Neuronal stem cell (in vitro differentiated cells): ENCODE results near the gene JPT1.

Experiments used
- DNase-seq: peaks from one replicate; pipeline ENCODE4 v3.0.0-alpha.2; 2013; ENCODE audit warnings: low spot score
- H2AFZ ChIP-seq: one replicate; pipeline ENCODE4 v1.6.1; 2013; ENCODE audit warnings: mild to moderate bottlenecking, low read length, inconsistent platforms
- H2AK5ac ChIP-seq: 2 replicates; pipeline ENCODE4 v1.6.1; 2013; ENCODE audit warnings: low read depth, mild to moderate bottlenecking, inconsistent platforms, low read length, moderate library complexity, mixed read lengths
- H2BK120ac ChIP-seq: 2 replicates; pipeline ENCODE4 v1.6.1; 2013; ENCODE audit warnings: low read depth, mild to moderate bottlenecking, inconsistent platforms, low read length, moderate library complexity, mixed read lengths
- H2BK12ac ChIP-seq: one replicate; pipeline ENCODE4 v1.6.1; 2013; ENCODE audit warnings: low read length, inconsistent platforms
- H2BK15ac ChIP-seq: 2 replicates; pipeline ENCODE4 v1.6.1; 2013; ENCODE audit warnings: mild to moderate bottlenecking, low read length, inconsistent platforms, mixed read lengths
- H2BK5ac ChIP-seq: one replicate; pipeline ENCODE4 v1.6.1; 2013; ENCODE audit warnings: inconsistent platforms, mild to moderate bottlenecking, low read length, moderate library complexity
- H3K14ac ChIP-seq: one replicate; pipeline ENCODE4 v1.6.1; 2013; ENCODE audit warnings: low read length, inconsistent platforms
- H3K18ac ChIP-seq: 2 replicates; pipeline ENCODE4 v1.6.1; 2013; ENCODE audit warnings: low read length, inconsistent platforms
- H3K23ac ChIP-seq: 2 replicates; pipeline ENCODE4 v1.6.1; 2013; ENCODE audit warnings: low read depth, mild to moderate bottlenecking, mixed read lengths, low read length, inconsistent platforms; ENCODE audit not compliant: poor library complexity
- H3K27ac ChIP-seq: replicated peaks from 3 replicates; pipeline ENCODE4 v1.5.1; 2013; ENCODE audit warnings: low read length, inconsistent platforms
- H3K27me3 ChIP-seq, 3 experiments: 2 replicates each; pipeline ENCODE4 v1.6.1; 2013; ENCODE audit warnings: low read length in 3 of 3, mild to moderate bottlenecking in 2 of 3, inconsistent platforms in 1 of 3, low read depth in 1 of 3, mixed read lengths in 1 of 3, moderate library complexity in 1 of 3; ENCODE audit not compliant: control insufficient read depth in 3 of 3, insufficient read depth in 3 of 3
- H3K36me3 ChIP-seq, 2 donors: replicated peaks in 1 of 2; 2 replicates each; pipeline ENCODE4 v1.6.1; 2013; ENCODE audit warnings: low read length in 2 of 2; ENCODE audit not compliant: control insufficient read depth in 2 of 2, insufficient read depth in 2 of 2
- H3K4ac ChIP-seq: 2 replicates; pipeline ENCODE4 v1.6.1; 2013; ENCODE audit warnings: inconsistent platforms, mild to moderate bottlenecking, low read length, moderate library complexity
- H3K4me1 ChIP-seq, 2 donors: 1 replicate in 1 of 2; 2 replicates in 1 of 2; pipeline ENCODE4 v1.6.1; 2013; ENCODE audit warnings: low read length in 2 of 2, low read depth in 1 of 2; ENCODE audit not compliant: control insufficient read depth in 2 of 2, insufficient read depth in 1 of 2
- H3K4me2 ChIP-seq: one replicate; pipeline ENCODE4 v1.6.1; 2013; ENCODE audit warnings: mild to moderate bottlenecking, low read length, inconsistent platforms; ENCODE audit not compliant: insufficient read depth, poor library complexity, severe bottlenecking
- H3K4me3 ChIP-seq, 2 donors: 2 replicates each; pipeline ENCODE4 v1.5.1; 2013; ENCODE audit warnings: low read length in 2 of 2, mild to moderate bottlenecking in 2 of 2, inconsistent platforms in 1 of 2, moderate library complexity in 1 of 2
- H3K79me1 ChIP-seq: one replicate; pipeline ENCODE4 v1.6.1; 2013; ENCODE audit warnings: low read depth, mild to moderate bottlenecking, inconsistent platforms, low read length, moderate library complexity
- H3K9ac ChIP-seq: one replicate; pipeline ENCODE4 v1.6.1; 2013; ENCODE audit warnings: mild to moderate bottlenecking, low read depth, low read length, inconsistent platforms; ENCODE audit not compliant: poor library complexity
- H3K9me3 ChIP-seq, 2 donors: replicated peaks in 1 of 2; 2 replicates each; pipeline versions ENCODE3 to v1.6.1; 2013; ENCODE audit warnings: low read length in 2 of 2, mild to moderate bottlenecking in 2 of 2, inconsistent platforms in 1 of 2, low read depth in 1 of 2, mixed read lengths in 1 of 2, moderate library complexity in 1 of 2; ENCODE audit not compliant: control insufficient read depth in 2 of 2, insufficient read depth in 1 of 2
- H4K8ac ChIP-seq: one replicate; pipeline ENCODE4 v1.6.1; 2013; ENCODE audit warnings: low read depth, mild to moderate bottlenecking, inconsistent platforms, low read length, moderate library complexity
- H4K91ac ChIP-seq: one replicate; pipeline ENCODE4 v1.6.1; 2013; ENCODE audit warnings: low read length, low read depth, mild to moderate bottlenecking, inconsistent platforms; ENCODE audit not compliant: poor library complexity
- WGBS, 2 donors: extraction: QIAGEN DNeasy Blood & Tissue Kit; methylation state at CpG; one replicate each; pipeline ENCODE4 v1.1.7; 2013; ENCODE audit warnings: missing lambda C conversion rate in 2 of 2, mixed read lengths in 1 of 2; ENCODE audit not compliant: insufficient read length in 2 of 2, insufficient replicate concordance in 1 of 2; ENCODE audit errors: extremely low coverage in 2 of 2; 5-methylcytosine and 5-hydroxymethylcytosine counted together

JPT1 gene

GRCh38 chr17:75096082-75096625, 58.2 kb downstream of the JPT1 start:
- Histone ChIP-seq H3K4me3 (no peak overlapping the region), H3K4me2 (no peak overlapping the region)

DNA sequence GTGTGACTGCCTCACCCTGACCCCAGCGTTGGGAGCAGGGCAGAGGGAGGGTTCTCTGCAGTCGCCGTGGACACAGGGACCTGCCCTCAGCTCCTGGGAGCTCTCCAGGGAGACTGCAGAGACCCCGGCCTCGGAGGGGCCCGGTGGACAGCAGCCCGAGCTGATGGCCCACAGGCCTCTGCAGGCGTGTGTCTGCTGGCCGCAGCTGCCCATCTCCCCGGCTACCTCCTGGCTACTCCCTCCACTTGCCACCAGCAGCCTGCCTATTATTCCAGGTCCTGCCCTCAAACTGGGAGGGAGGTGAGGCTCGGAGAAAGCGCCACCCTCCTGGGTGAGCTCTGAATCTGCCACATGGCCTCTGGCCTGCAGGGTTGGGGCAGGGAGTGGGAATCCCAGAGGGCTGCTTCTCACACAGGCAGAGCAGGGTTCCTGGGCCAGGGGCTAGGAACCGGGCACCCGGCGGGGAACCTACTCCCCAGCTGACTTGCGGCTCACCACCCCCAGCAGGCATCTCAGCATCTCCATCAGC, 59.4 kb downstream of the JPT1 start:
- no CpG with 5 or more reads among the region's 16 CpGs for WGBS, 2 donors
- DNase-seq: no peak
- Histone ChIP-seq H3K36me3 (no peaks in the 10 kb centered on the region), H2BK5ac (no peak overlapping the region), H2AK5ac (peak overlapping the region; percentile 25), H3K9ac (peak overlapping the region; percentile 30), H3K27ac (no peak overlapping the region), H2BK15ac (no peak overlapping the region), H2BK120ac (no peak overlapping the region), H3K4me1 (peaks cover 9 to 19% of the 10 kb centered on the region in 2 donors), H3K4ac (no peak overlapping the region), H3K4me3 (no peak overlapping the region), H3K27me3 (no peaks in the 10 kb centered on the region), H3K14ac (no peak overlapping the region), H3K18ac (no peak overlapping the region), H3K23ac (no peak overlapping the region), H4K8ac (no peak overlapping the region), H3K4me2 (no peak overlapping the region), H2AFZ (peak overlapping the region; percentile 75), H3K9me3 (no peaks in the 10 kb centered on the region), H4K91ac (no peak overlapping the region), H2BK12ac (no peak overlapping the region), H3K79me1 (no peaks in the 10 kb centered on the region)

More at GRCh38 chr17:75096082-75096625, 58.2 kb downstream of the JPT1 start:
- H3K4ac ChIP-seq: no peak overlapping the region
- H3K9me3 ChIP-seq: no peaks in the 10 kb centered on the region
- DNase-seq: no peak
- H3K27ac ChIP-seq: no peak overlapping the region
- H3K27me3 ChIP-seq: no peaks in the 10 kb centered on the region
- no peak overlapping the region for H3K14ac ChIP-seq
- H4K8ac ChIP-seq: peak overlapping the region; percentile 23
- no peak overlapping the region for H2BK15ac ChIP-seq
- no peak overlapping the region for H2AK5ac ChIP-seq
- H3K18ac ChIP-seq: no peak overlapping the region
- no peaks in the 10 kb centered on the region for H3K79me1 ChIP-seq
- no peak overlapping the region for H2BK12ac ChIP-seq
- H3K23ac ChIP-seq: no peak overlapping the region
- no peak overlapping the region for H2BK5ac ChIP-seq
- peaks cover 6 to 15% of the 10 kb centered on the region in 2 donors for H3K4me1 ChIP-seq
- H3K36me3 ChIP-seq: peaks cover 0 to 1% of the 10 kb centered on the region in 2 donors
- no peak overlapping the region for H2AFZ ChIP-seq
- no peak overlapping the region for H3K9ac ChIP-seq
- H2BK120ac ChIP-seq: no peak overlapping the region
- WGBS, 2 donors: no CpG with 5 or more reads among the region's 14 CpGs
- H4K91ac ChIP-seq: no peak overlapping the region

GRCh38 chr17:75093548-75094158, 60.7 kb downstream of the JPT1 start:
- peak overlapping the region; percentile 49 for H3K14ac ChIP-seq
- H4K8ac ChIP-seq: no peak overlapping the region
- H3K79me1 ChIP-seq: no peaks in the 10 kb centered on the region
- peak overlapping the region; percentile 85 for H2AFZ ChIP-seq
- H3K36me3 ChIP-seq: no peaks in the 10 kb centered on the region
- no peak for DNase-seq
- H3K27ac ChIP-seq: no peak overlapping the region
- H2BK5ac ChIP-seq: no peak overlapping the region
- no peak overlapping the region for H3K23ac ChIP-seq
- peak overlapping the region; percentile 85 for H2AK5ac ChIP-seq
- WGBS, 2 donors: no CpG with 5 or more reads among the region's 18 CpGs
- H3K4me3 ChIP-seq: no peak overlapping the region
- H3K27me3 ChIP-seq: no peaks in the 10 kb centered on the region
- H2BK120ac ChIP-seq: no peak overlapping the region
- H3K4ac ChIP-seq: no peak overlapping the region
- H4K91ac ChIP-seq: no peak overlapping the region
- H3K4me2 ChIP-seq: no peak overlapping the region
- H2BK15ac ChIP-seq: peak overlapping the region; percentile 54
- H3K18ac ChIP-seq: peak overlapping the region; percentile 76
- peaks cover 13 to 22% of the 10 kb centered on the region in 2 donors for H3K4me1 ChIP-seq
- H3K9ac ChIP-seq: peak overlapping the region; percentile 38
- H3K9me3 ChIP-seq: no peaks in the 10 kb centered on the region
- no peak overlapping the region for H2BK12ac ChIP-seq

DNA sequence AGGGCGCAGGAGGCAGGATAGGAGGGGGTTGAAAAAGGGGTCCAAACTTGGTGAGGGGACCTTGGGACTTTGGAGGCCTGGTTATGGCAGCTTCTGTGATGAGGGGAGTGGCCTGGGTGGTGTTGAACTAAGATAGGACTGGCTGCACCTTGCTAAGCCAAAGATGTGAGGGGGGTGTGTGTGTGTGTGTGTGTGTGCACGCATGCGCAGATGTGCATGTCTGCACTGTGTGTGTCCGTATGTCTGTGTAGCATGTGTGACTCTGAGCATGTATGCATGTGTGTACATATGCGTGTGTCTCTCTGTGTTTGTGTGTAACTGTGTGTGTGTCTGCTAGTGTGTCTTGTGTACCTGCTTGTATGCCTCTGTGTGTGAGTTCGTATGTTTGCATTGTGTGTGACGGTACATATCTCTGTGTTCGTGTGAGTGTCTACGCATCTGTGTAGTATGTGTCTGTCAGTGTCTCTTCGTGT, 62.4 kb downstream of the JPT1 start:
- H3K4me1 ChIP-seq: peaks cover 19 to 32% of the 10 kb centered on the region in 2 donors
- no CpG with 5 or more reads among the region's 10 CpGs for WGBS, 2 donors
- DNase-seq: no peak

More for the DNA sequence above, 62.4 kb downstream of the JPT1 start:
- H2AK5ac ChIP-seq: peak overlapping the region; percentile 73
- no peak overlapping the region for H3K4me2 ChIP-seq
- no peaks in the 10 kb centered on the region for H3K27me3 ChIP-seq
- no peak overlapping the region for H2BK12ac ChIP-seq
- H3K36me3 ChIP-seq: no peaks in the 10 kb centered on the region
- no peak overlapping the region for H3K4ac ChIP-seq
- peak overlapping the region; percentile 53 for H3K9ac ChIP-seq
- H3K4me3 ChIP-seq: peak overlapping the region in 1 of 2 donors; percentile 16
- H3K23ac ChIP-seq: peak overlapping the region; percentile 3
- H2BK15ac ChIP-seq: peak overlapping the region; percentile 28
- H2BK120ac ChIP-seq: no peak overlapping the region
- H2AFZ ChIP-seq: peak overlapping the region; percentile 70
- no peaks in the 10 kb centered on the region for H3K79me1 ChIP-seq
- H3K9me3 ChIP-seq: no peaks in the 10 kb centered on the region
- H2BK5ac ChIP-seq: no peak overlapping the region
- H4K91ac ChIP-seq: peak overlapping the region; percentile 34
- no peak overlapping the region for H4K8ac ChIP-seq
- H3K18ac ChIP-seq: peak overlapping the region; percentile 82
- H3K27ac ChIP-seq: no peak overlapping the region
- no peak overlapping the region for H3K14ac ChIP-seq
